IPS-18c (cell line): ENCODE results near the gene CDC45.

ENCODE experiments used
- H3K4me3 ChIP-seq: 2 replicates; pipeline ENCODE4 v1.7.0; 2013; ENCODE audit warnings: low read depth, mild to moderate bottlenecking, low read length, moderate library complexity; ENCODE audit not compliant: insufficient read depth
- H3K9me3 ChIP-seq: one replicate; pipeline ENCODE4 v1.6.1; 2013; ENCODE audit warnings: mild to moderate bottlenecking, low read length, moderate library complexity; ENCODE audit not compliant: control insufficient read depth, insufficient read depth

The CDC45 gene

GRCh38 chr22:19517919-19518611 is 38.3 kb downstream of the CDC45 start:
- no peaks in the 10 kb centered on the region for H3K9me3 ChIP-seq
- no peak overlapping the region for H3K4me3 ChIP-seq

- Histone ChIP-seq H3K9me3 (no peaks in the 10 kb centered on the region), H3K4me3 (no peak overlapping the region)
Measured at GRCh38 chr22:19518635-19519034, 38.9 kb downstream of the CDC45 start.

GRCh38 chr22:19519041-19519926 is 39.6 kb downstream of the CDC45 start:
- no peak overlapping the region for H3K4me3 ChIP-seq

GRCh38 chr22:19520007-19520406 is 40.3 kb downstream of the CDC45 start:
- no peaks in the 10 kb centered on the region for H3K9me3 ChIP-seq

More at GRCh38 chr22:19519041-19519926, 39.6 kb downstream of the CDC45 start:
- H3K9me3 ChIP-seq = no peaks in the 10 kb centered on the region

GRCh38 chr22:19520566-19521305 is 41.0 kb downstream of the CDC45 start:
- Histone ChIP-seq H3K9me3 (no peaks in the 10 kb centered on the region), H3K4me3 (no peak overlapping the region)

More at GRCh38 chr22:19520007-19520406, 40.3 kb downstream of the CDC45 start:
- no peak overlapping the region for H3K4me3 ChIP-seq

GRCh38 chr22:19522190-19522880 is 42.6 kb downstream of the CDC45 start:
- Histone ChIP-seq H3K9me3 (no peaks in the 10 kb centered on the region), H3K4me3 (no peak overlapping the region)

- peak overlapping the region; percentile 59 for H3K4me3 ChIP-seq
Measured at GRCh38 chr22:19522881-19523239, 43.1 kb downstream of the CDC45 start.

GRCh38 chr22:19523240-19524169 is 43.8 kb downstream of the CDC45 start:
- H3K4me3 ChIP-seq = peak overlapping the region; percentile 59
- H3K9me3 ChIP-seq = no peaks in the 10 kb centered on the region

More at GRCh38 chr22:19522881-19523239, 43.1 kb downstream of the CDC45 start:
- no peaks in the 10 kb centered on the region for H3K9me3 ChIP-seq

GRCh38 chr22:19524170-19525115 is 44.7 kb downstream of the CDC45 start, which contains the start of gene CLDN5:
Gene CLDN5 (minus strand): TSS chr22:19524410. CDS start chr22:19524255, 155 bp downstream.
- no peaks in the 10 kb centered on the region for H3K9me3 ChIP-seq
- H3K4me3 ChIP-seq = peak within 1 kb of the TSS; percentile 59

GRCh38 chr22:19525116-19525660 is 45.5 kb downstream of the CDC45 start:
- Histone ChIP-seq H3K9me3 (no peaks in the 10 kb centered on the region), H3K4me3 (peak overlapping the region; percentile 59; the same call in 1 of the 2 replicates)

- H3K9me3 ChIP-seq = no peaks in the 10 kb centered on the region
Measured at GRCh38 chr22:19525666-19526065, 45.9 kb downstream of the CDC45 start.

GRCh38 chr22:19526076-19526701 is 46.5 kb downstream of the CDC45 start:
- Histone ChIP-seq H3K9me3 (no peaks in the 10 kb centered on the region), H3K4me3 (no peak overlapping the region)

More at GRCh38 chr22:19525666-19526065, 45.9 kb downstream of the CDC45 start:
- no peak overlapping the region for H3K4me3 ChIP-seq

- no peak overlapping the region for H3K4me3 ChIP-seq
- H3K9me3 ChIP-seq = no peaks in the 10 kb centered on the region
Measured at GRCh38 chr22:19526702-19527111, 47.0 kb downstream of the CDC45 start.

- Histone ChIP-seq H3K9me3 (no peaks in the 10 kb centered on the region), H3K4me3 (no peak overlapping the region)
Measured at GRCh38 chr22:19527321-19527721, 47.6 kb downstream of the CDC45 start.
